Right lobe of liver (tissue), 6 donors: ENCODE results near the gene SSB. TPM values are rescaled to one million over a fixed set of nuclear protein-coding genes. Genes with fewer than 3 reads are reported as not detected.
"Not testable (repeated sequence)": the region's sequence is repeated elsewhere in the genome, so short reads cannot be mapped to it uniquely, and the experiment has no call there.

Experiments
- ATAC-seq, 4 donors: fragments of 200-7000 bp; cut with Tn5 transposase; one replicate each; pipeline ENCODE4 v1.9.1; 2020; ENCODE audit warnings: mild to moderate bottlenecking in 4 of 4, moderate library complexity in 4 of 4
- DNase-seq, 3 donors: peaks; one replicate each; pipeline ENCODE4 v3.0.0-alpha.2; 2020
- H3K27ac ChIP-seq, 3 donors: fragments of 200-600 bp; one replicate each; pipeline ENCODE4 v1.8.0; 2022
- H3K27me3 ChIP-seq, 2 donors: fragments of 200-600 bp; one replicate each; pipeline ENCODE4 v1.8.0; 2022
- H3K36me3 ChIP-seq, 4 donors: fragments of 200-600 bp; sonication (generic) in 1 of 4; one replicate each; pipeline versions ENCODE4 v1.5.1 to v1.8.0; 2017 to 2022; ENCODE audit warnings: control low read depth in 1 of 4
- H3K4me1 ChIP-seq, 4 donors: fragments of 200-600 bp; sonication (generic) in 1 of 4; one replicate each; pipeline versions ENCODE4 v1.5.1 to v1.8.0; 2017 to 2022; ENCODE audit warnings: control low read depth in 1 of 4
- H3K4me3 ChIP-seq, 3 donors: fragments of 200-600 bp; one replicate each; pipeline ENCODE4 v1.8.0; 2022
- H3K9me3 ChIP-seq, 4 donors: fragments of 200-600 bp; sonication (generic) in 1 of 4; one replicate each; pipeline versions ENCODE4 v1.5.1 to v1.8.0; 2017 to 2022; ENCODE audit warnings: control low read depth in 1 of 4
- CTCF ChIP-seq, 4 donors: fragments of 200-600 bp in 3 of 4; fragments of 450-650 bp in 1 of 4; IDR thresholded peaks; one replicate each; pipeline versions ENCODE4 v1.5.1 to v1.8.0; 2016 to 2022; ENCODE audit warnings: antibody characterized with exemption in 4 of 4, mild to moderate bottlenecking in 2 of 4
- POLR2A ChIP-seq: fragments of 450-650 bp; IDR thresholded peaks from one replicate; pipeline ENCODE4 v1.6.1; 2017; ENCODE audit warnings: antibody characterized with exemption, mild to moderate bottlenecking
- WGBS: methylation state at CpG from one replicate; pipeline ENCODE4 v1.1.6; 2018; ENCODE audit warnings: low coverage, low lambda C conversion rate; ENCODE audit not compliant: insufficient coverage; ENCODE audit errors: missing lambda C conversion rate; 5-methylcytosine and 5-hydroxymethylcytosine counted together
- intact Hi-C, 2 donors: fragments of 100-400 bp; cut with DNase I; formaldehyde crosslinking; loops; one replicate each; pipeline versions ENCODE4 v1.11.2 to v1.14.1; 2022
- total RNA-seq, 6 experiments: library from RNA; depleted of rRNA in 2 of 6; stranded (reverse); fragments of >200 nt in 2 of 6; fragmentation: NEBNext Ultra II Directional in 3 of 6; extraction: Animal tissue kit (Norgen Biotek cat#: 25700) in 3 of 6; gene quantifications; one replicate each; pipeline versions ENCODE4 v1.1.0 to v1.2.4, GENCODE V29; 2016 to 2023
- donor health status: DM: no; HTN: yes; CAD: no.
- donor health status: DM: no; HTN: no; CAD: no.
- donor health status: DM: no; HTN: no; CAD: no.
- donor health status: DM: no; HTN: yes; CAD: no.
- donor health status: DM: no; HTN: yes; CAD: no.

SSB gene
- total RNA-seq, 6 experiments from 2014 or later, result 16.5 to 41.3 (median 33.2) TPM

- Histone ChIP-seq H3K4me3 (no peak overlapping the region), H3K9me3 (no peaks in the 10 kb centered on the region), H3K27me3 (no peaks in the 10 kb centered on the region), H3K4me1 (peaks cover 0 to 29% (median 9%) of the 10 kb centered on the region in 4 donors), H3K36me3 (no peaks in the 10 kb centered on the region), H3K27ac (no peak overlapping the region)
- ATAC-seq (no peak), DNase-seq (no peak)
- WGBS, result 100% methylated on average over 1 of the region's 2 CpGs
- TF ChIP-seq CTCF (IDR thresholded peaks at IDR 0.05), result no peak
- no peak for TF ChIP-seq POLR2A
- intact Hi-C loops, result no loop called here
Observed at GRCh38 chr2:169845016-169845415, 46.3 kb downstream of the SSB start.

GRCh38 chr2:169848959-169849693 lies 50.5 kb downstream of the SSB start:
- H3K36me3 ChIP-seq, result not testable (repeated sequence)

GRCh38 chr2:169849710-169850109 lies 51.0 kb downstream of the SSB start:
- Histone ChIP-seq H3K4me3 (no peak overlapping the region), H3K27ac (peak overlapping the region in 1 of 3 donors; percentile 75), H3K4me1 (peaks cover 0 to 52% (median 9%) of the 10 kb centered on the region in 4 donors), H3K36me3 (no peaks in the 10 kb centered on the region), H3K9me3 (no peaks in the 10 kb centered on the region), H3K27me3 (no peaks in the 10 kb centered on the region)
- 50% methylated on average over 1 of the region's 1 CpG for WGBS
- intact Hi-C loops, result no loop called here
- TF ChIP-seq POLR2A, result no peak
- TF ChIP-seq CTCF (IDR thresholded peaks at IDR 0.05), result no peak
- no peak for DNase-seq
- ATAC-seq, result peak in 2 of 4 donors; percentile 7 to 29

More at GRCh38 chr2:169848959-169849693, 50.5 kb downstream of the SSB start:
- Histone ChIP-seq H3K27ac (peak overlapping the region in 2 of 3 donors; percentile 32 to 75), H3K4me1 (peaks cover 0 to 52% (median 9%) of the 10 kb centered on the region in 4 donors), H3K4me3 (peak overlapping the region in 1 of 3 donors; percentile 26)
- intact Hi-C loops, H3K27me3 ChIP-seq, DNase-seq, H3K9me3 ChIP-seq: not testable (repeated sequence)
- ATAC-seq, result peak; percentile 64 to 81 (median 70)
- WGBS, result 22% methylated on average over 8 of the region's 8 CpGs

- Histone ChIP-seq H3K4me1 (peaks cover 0 to 40% (median 7%) of the 10 kb centered on the region in 4 donors), H3K9me3 (no peaks in the 10 kb centered on the region), H3K27ac (no peak overlapping the region), H3K27me3 (no peaks in the 10 kb centered on the region), H3K36me3 (no peaks in the 10 kb centered on the region), H3K4me3 (no peak overlapping the region)
- TF ChIP-seq CTCF (IDR thresholded peaks at IDR 0.05), result no peak
- TF ChIP-seq POLR2A, result no peak
- DNase-seq (no peak), ATAC-seq (no peak)
- intact Hi-C loops, result no loop called here
- WGBS, result 95% methylated on average over 4 of the region's 4 CpGs
Observed at GRCh38 chr2:169853041-169853668, 54.5 kb downstream of the SSB start.

GRCh38 chr2:169855281-169856258 lies 56.9 kb downstream of the SSB start:
- H3K36me3 ChIP-seq, DNase-seq, intact Hi-C loops, ATAC-seq, H3K4me3 ChIP-seq, H3K9me3 ChIP-seq, H3K27me3 ChIP-seq, H3K27ac ChIP-seq: not testable (repeated sequence)
- H3K4me1 ChIP-seq, result peaks cover 0 to 18% (median 0%) of the 10 kb centered on the region in 4 donors
- 79% methylated on average over 8 of the region's 42 CpGs for WGBS
